ENCODE data around the gene EYA4. TPM values are rescaled to one million over a fixed set of nuclear protein-coding genes. Genes with fewer than 3 reads are reported as not detected.

EYA4 gene
- total RNA-seq, 1 experiment from 2014 or later = not detected

DNA sequence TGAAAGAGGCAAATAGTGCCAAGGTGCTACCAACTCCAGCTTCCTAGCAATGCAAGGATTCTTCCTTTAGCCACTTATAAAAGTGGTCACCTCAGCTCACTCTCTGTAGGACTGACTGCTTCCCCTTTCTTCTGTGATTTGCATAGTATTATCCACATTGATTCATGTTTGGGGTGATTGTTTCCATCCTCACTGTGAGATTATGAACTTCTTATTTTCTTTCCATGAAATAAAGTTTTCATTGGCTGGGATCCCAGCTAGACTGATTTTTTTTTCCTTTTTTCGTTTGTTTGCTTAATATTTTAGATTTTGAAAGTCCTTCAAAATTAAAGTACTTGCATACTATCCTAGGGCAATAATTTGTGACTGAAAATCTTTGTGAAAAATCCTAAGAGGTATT, 50.5 kb downstream of the EYA4 start:
- ATAC-seq = no peak
- Histone ChIP-seq H3K36me3 (ENCODE audit: control insufficient read depth, insufficient read depth, low read length) (no peaks in the 10 kb centered on the region), H3K9me3 (ENCODE audit: control insufficient read depth, insufficient read depth, low read depth, low read length) (no peaks in the 10 kb centered on the region), H3K27me3 (ENCODE audit: control insufficient read depth, insufficient read depth, low read length) (no peaks in the 10 kb centered on the region), H3K4me3 (ENCODE audit: low read depth in 2 of 2, low read length in 2 of 2) (no peak overlapping the region), H3K27ac (ENCODE audit: low read length) (no peak overlapping the region), H3K4me1 (ENCODE audit: control insufficient read depth, insufficient read depth, low read length) (no peaks in the 10 kb centered on the region)
- in situ Hi-C loops (cut with HindIII; ENCODE audit: low pct_unique_long_range_greater_than_20kb, low sequenced_read_pairs) = no loop called here
- TF ChIP-seq POLR2AphosphoS5 (IDR thresholded peaks at IDR 0.05; ENCODE audit: low read depth, low read length) (no peak), SIN3A (IDR thresholded peaks at IDR 0.05; ENCODE audit: borderline replicate concordance, insufficient read depth, low read depth, low read length) (no peak), REST (IDR thresholded peaks at IDR 0.05; ENCODE audit: insufficient read depth in 1 of 2, low read depth in 2 of 2, low read length in 1 of 2) (no peak), CTCF (IDR thresholded peaks at IDR 0.05) (no peak), TCF7L2 (IDR thresholded peaks at IDR 0.05; ENCODE audit: low read depth, low read length) (no peak)
- intact Hi-C loops (cut with micrococcal nuclease; ENCODE audit: unreplicated experiment) = no loop called here
- POLR2A ChIA-PET = no interaction called here
- no peak for DNase-seq (ENCODE audit: low read depth, low spot score)
- CTCF ChIA-PET = no interaction called here
- no TSS peak for BruUV-seq (replicated peaks)

DNA sequence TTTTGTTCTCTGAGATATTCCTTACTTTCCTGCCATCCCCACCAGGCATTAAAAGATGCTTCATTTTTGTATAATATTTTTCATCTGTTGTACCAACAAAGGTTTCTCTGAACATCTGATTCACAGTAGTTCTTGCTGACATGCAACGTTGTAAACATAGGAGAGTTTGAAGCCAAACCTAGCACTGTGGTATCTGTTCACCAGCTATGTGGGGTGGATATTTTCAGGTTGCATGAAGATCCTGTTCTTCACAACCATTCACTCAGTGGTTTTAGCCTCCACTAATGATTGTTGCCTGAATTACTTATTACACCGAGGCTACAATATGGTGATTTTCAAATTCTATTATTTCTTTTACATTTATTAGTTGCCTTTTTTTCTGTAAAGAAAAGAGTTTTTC, 56.5 kb downstream of the EYA4 start:
- H3K4me3 ChIP-seq (ENCODE audit: low read depth in 2 of 2, low read length in 2 of 2) = no peak overlapping the region
- H3K27ac ChIP-seq (ENCODE audit: low read length) = no peak overlapping the region
- no TSS peak for BruUV-seq (replicated peaks)
- intact Hi-C loops (cut with micrococcal nuclease; ENCODE audit: unreplicated experiment) = no loop called here
- no peak for ATAC-seq
- no peaks in the 10 kb centered on the region for H3K27me3 ChIP-seq (ENCODE audit: control insufficient read depth, insufficient read depth, low read length)
- in situ Hi-C loops (cut with HindIII; ENCODE audit: low pct_unique_long_range_greater_than_20kb, low sequenced_read_pairs) = no loop called here
- TF ChIP-seq SIN3A (IDR thresholded peaks at IDR 0.05; ENCODE audit: borderline replicate concordance, insufficient read depth, low read depth, low read length) (no peak), POLR2AphosphoS5 (IDR thresholded peaks at IDR 0.05; ENCODE audit: low read depth, low read length) (no peak), TCF7L2 (IDR thresholded peaks at IDR 0.05; ENCODE audit: low read depth, low read length) (no peak), REST (IDR thresholded peaks at IDR 0.05; ENCODE audit: insufficient read depth in 1 of 2, low read depth in 2 of 2, low read length in 1 of 2) (no peak), CTCF (IDR thresholded peaks at IDR 0.05) (no peak)
- DNase-seq (ENCODE audit: low read depth, low spot score) = no peak
- POLR2A ChIA-PET = no interaction called here
- H3K9me3 ChIP-seq (ENCODE audit: control insufficient read depth, insufficient read depth, low read depth, low read length) = no peaks in the 10 kb centered on the region
- no peaks in the 10 kb centered on the region for H3K4me1 ChIP-seq (ENCODE audit: control insufficient read depth, insufficient read depth, low read length)
- no peaks in the 10 kb centered on the region for H3K36me3 ChIP-seq (ENCODE audit: control insufficient read depth, insufficient read depth, low read length)
- CTCF ChIA-PET = no interaction called here

All from Panc1 (cell line).